Fibroblast of mammary gland (primary cell): ENCODE data around the gene WDR37.

Source experiments
- DNase-seq: peaks from one replicate; pipeline ENCODE4 v3.0.0-alpha.2; 2010; ENCODE audit warnings: low read depth
- H3K4me3 ChIP-seq: 2 replicates; pipeline ENCODE4 v1.5.1; 2011; ENCODE audit warnings: low read depth, mild to moderate bottlenecking, low read length, moderate library complexity; ENCODE audit not compliant: control insufficient read depth
- TF ChIP-seq, protein P1 (sequence below): conservative IDR thresholded peaks from 2 replicates; pipeline ENCODE4 v1.5.1; 2011; ENCODE audit warnings: low read depth, low read length, inconsistent platforms; ENCODE audit not compliant: control insufficient read depth, insufficient read depth

Gene WDR37

DNA sequence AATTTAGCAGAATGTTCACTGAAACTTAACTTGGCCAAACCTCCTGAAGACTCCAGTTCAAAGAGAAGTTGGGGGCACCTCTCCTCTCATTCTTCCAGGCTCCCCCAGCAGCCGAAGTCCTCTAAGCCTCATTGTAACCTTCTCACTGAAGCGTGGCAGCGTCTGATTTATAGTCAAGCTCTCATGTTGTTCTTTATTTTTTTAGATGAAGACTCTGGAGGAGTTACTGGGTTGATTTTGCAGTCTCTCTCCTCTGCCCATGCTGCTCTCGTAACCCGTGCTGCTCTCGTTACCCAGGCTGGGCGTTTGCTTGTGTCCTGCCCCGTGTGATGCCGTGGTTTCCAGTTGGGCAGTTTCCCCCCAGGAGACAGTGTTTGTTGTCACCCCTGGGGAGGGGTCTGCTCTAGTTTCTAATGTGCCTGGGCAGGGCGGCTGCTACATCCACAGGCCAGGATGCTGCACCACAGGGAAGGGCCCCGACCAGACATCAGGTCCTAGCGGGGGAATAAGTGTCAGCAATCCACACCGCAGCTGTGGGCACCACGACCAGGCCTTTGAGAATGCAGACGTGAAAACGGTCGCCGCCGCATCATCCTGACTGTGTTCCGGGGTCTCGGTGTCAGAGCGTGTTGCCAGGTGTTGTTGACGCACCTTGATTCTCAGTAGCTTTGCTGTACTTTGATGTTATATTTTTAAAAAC lies 65.2 kb downstream of the WDR37 start:
- TF ChIP-seq, protein P1, sequence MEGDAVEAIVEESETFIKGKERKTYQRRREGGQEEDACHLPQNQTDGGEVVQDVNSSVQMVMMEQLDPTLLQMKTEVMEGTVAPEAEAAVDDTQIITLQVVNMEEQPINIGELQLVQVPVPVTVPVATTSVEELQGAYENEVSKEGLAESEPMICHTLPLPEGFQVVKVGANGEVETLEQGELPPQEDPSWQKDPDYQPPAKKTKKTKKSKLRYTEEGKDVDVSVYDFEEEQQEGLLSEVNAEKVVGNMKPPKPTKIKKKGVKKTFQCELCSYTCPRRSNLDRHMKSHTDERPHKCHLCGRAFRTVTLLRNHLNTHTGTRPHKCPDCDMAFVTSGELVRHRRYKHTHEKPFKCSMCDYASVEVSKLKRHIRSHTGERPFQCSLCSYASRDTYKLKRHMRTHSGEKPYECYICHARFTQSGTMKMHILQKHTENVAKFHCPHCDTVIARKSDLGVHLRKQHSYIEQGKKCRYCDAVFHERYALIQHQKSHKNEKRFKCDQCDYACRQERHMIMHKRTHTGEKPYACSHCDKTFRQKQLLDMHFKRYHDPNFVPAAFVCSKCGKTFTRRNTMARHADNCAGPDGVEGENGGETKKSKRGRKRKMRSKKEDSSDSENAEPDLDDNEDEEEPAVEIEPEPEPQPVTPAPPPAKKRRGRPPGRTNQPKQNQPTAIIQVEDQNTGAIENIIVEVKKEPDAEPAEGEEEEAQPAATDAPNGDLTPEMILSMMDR = no peak
- DNase-seq = no peak
- no peak overlapping the region for H3K4me3 ChIP-seq

- TF ChIP-seq, protein P1 = no peak
- H3K4me3 ChIP-seq = no peak overlapping the region
- DNase-seq = no peak
Observed at GRCh38 chr10:1122349-1122748, 66.2 kb downstream of the WDR37 start.

GRCh38 chr10:1123198-1123597 lies 67.0 kb downstream of the WDR37 start:
- DNase-seq = no peak
- no peak overlapping the region for H3K4me3 ChIP-seq
- TF ChIP-seq, protein P1 = no peak

DNA sequence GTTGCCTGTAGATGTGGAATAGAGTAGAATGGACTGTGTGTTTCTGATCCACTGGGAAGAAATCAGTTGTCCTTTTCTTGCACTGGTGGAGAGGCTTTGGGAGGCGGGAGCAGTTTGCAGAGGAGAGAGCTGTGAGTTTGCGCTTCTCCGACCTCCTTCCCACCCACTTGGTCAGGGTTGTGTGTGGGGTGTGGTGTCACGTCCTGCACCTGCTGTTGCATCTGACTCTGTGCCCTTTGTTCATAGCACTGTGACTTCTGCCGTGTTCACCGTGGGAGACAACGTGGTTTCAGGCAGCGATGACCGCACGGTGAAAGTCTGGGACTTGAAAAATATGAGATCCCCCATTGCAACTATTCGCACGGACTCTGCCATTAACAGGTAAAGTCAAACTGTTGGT lies 67.8 kb downstream of the WDR37 start:
- DNase-seq = no peak
- TF ChIP-seq, protein P1 = no peak

DNA sequence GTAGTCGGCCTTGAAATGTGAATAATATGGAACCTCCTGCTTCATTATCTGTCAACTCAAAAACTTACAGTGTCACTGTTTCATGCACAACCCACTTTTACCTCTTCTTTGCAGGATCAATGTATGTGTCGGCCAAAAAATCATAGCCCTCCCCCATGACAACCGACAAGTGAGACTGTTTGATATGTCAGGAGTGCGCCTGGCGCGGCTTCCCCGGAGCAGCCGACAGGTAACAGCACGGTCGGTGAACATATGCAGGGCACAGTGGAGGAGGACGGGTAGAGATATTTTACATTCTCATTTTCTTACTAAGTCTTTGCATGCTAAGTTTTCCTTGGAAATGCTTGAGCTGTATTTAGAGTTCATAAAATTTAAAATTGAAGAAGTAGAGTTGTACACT lies 68.6 kb downstream of the WDR37 start:
- no peak for DNase-seq
- TF ChIP-seq, protein P1 = no peak
- no peak overlapping the region for H3K4me3 ChIP-seq

More for the DNA sequence above, 67.8 kb downstream of the WDR37 start:
- no peak overlapping the region for H3K4me3 ChIP-seq

GRCh38 chr10:1126461-1126860 lies 70.3 kb downstream of the WDR37 start:
- no peak for DNase-seq
- TF ChIP-seq, protein P1 = no peak
- H3K4me3 ChIP-seq = no peak overlapping the region
